HG03432 (cell line): ENCODE data around the gene CD79A.

Experiments used
- ATAC-seq: cut with Tn5 transposase; IDR thresholded peaks from one replicate; pipeline ENCODE4 v1.9.1; 2021; ENCODE audit warnings: mild to moderate bottlenecking, moderate library complexity; ENCODE audit not compliant: unreplicated experiment

Gene CD79A

DNA sequence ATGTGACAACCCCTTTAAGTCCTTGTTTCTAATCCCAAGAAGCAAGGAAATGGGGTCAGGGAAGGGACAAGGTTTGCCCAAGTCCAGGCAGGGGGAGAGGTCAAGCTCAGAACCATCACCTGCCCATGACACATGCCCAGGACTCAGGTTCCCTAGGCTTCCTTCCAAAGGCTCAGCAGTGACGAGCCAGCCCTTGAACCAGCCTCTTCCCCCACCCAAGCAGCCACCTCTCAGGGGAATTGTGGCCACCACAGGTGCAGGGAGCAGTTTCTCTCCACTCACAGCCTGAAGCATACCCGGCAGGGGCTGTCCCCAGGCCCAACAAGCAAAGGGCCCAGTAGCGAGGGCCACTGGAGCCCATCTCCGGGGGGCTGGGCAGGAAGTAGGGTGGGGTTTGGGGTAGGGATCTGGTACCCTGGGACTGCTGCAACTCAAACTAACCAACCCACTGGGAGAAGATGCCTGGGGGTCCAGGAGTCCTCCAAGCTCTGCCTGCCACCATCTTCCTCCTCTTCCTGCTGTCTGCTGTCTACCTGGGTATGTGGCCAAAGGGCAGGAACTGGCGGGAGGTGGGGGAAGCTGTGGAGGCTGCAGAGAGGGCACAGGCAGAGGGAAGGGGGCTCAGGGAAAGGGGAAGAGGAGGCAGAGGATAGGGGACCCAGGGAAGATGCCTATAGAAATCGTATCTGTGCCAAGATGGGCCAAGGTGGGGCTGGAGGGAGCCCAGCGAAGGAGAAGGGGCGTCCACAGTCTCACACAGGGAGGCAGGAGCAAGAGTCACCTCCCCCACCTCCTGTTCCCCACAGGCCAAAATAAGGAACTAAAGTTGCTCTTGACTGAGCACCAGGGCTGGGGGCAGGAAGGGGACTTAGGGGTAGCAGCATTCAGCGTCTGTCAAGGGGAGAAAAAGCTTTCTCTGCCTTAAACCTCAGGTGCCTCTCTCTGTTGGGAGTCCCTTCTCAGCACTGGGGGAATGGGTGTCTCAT, at the start of gene CD79A:
Gene CD79A, plus strand, starts transcription at position 433 of the 986 bp plus-strand sequence. Its CDS starts 26 bp downstream, at position 459.
- ATAC-seq = peak; percentile 64

DNA sequence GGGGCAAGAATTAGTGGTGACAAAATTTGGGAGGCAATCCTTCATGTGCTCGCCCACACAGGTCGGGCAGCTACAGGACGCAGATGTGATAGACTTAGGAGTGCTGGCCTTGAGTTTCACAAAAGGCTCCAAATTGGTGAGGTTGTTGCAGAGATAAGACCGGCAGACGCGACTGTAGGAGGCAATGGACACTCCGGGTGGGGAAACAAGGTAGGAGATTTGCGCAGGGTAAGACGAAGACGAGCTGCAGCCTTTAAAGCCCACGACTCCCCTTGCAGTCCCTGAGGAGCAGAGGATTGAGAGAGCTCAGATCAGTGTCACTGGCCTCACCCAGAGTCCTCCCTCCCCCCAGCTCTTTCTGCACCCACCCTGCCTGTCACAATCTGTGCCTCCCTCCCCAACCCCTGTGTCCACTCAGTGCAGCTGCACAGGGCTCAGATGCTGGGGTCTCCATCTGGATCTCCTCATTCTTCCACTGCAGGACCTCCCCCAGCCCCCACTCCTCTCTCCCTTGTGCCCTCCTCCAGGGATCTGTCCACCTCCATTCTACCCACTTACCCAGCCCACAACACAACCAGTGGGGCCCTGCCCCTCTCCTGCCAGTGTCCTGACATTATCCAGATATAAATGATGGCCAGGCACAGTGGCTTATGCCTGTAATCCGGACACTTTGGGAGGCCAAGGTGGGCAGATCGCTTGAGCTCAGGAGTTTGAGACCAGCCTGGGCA, 38.9 kb upstream of the CD79A start:
- no peak for ATAC-seq

DNA sequence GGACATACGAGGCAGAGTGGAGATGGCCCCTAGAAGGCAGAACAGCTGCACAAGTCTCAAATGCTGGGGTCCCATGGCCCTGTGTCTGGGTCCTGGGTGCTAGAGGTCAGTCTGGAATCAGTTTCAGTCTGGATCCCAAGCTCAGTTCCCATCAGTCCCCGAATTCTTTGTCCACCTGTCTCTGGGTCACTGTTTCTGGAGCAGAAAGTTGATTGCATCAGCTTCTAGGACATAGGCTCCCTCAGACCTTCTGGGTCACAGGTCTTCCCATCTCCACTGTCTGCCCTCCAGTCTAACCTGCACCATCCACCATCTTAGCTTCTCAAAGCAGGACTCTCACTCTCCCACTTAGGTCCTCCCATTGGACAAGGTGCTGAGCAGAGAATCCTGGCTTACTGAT, 37.9 kb upstream of the CD79A start:
- no peak for ATAC-seq

DNA sequence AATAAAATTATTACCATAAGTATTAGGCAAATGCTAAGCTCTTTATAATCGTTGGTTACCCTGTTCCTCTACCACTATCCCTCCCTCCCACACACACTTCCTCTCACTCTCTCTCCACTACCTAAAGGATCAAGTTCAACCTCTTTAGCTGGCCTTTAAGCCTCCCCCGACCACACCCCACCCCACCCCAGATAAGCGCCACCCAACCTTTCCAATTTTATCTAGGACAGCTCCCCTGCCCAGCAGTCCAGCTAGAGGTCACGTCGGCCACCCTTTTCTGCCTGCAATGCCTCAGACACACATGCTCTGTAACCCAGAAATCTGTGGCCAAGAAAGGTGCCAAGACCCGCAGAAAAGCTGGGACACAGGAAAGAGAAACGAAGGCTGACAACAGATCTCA, 33.7 kb upstream of the CD79A start:
- no peak for ATAC-seq

DNA sequence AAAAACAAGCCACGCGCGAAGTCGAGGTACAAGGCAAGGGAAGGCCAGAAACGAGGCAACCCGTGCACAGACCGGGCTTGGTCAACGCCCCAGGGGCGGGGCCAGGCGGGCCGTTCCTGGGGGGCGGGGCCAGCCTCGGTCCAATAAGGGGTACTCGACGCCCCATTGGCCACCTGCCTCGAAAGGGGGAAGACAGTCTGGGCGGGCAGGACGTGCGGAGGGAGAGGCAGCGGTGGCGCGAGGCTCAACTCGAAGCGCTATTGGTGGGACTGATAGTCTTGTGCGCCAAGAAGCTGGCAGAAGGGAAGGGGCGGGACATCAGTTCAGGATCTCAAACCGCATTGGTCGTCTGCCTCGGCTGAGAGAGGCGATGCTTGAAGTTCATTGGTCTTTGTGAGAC, 32.5 kb upstream of the CD79A start, which contains the start of gene LYPD4:
Gene LYPD4, minus strand, starts transcription at position 83 of the 400 bp plus-strand sequence. CDS start 5,398 bp downstream, outside the sequence.
- ATAC-seq = no peak

DNA sequence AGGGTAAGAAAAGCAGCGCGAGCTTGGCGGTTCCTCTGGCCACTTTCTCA, 32.3 kb upstream of the CD79A start, which contains the start of gene DMRTC2:
Gene DMRTC2, plus strand, starts transcription at position 42 of the 50 bp plus-strand sequence. CDS start 2,387 bp downstream, outside the sequence.
- ATAC-seq = no peak

DNA sequence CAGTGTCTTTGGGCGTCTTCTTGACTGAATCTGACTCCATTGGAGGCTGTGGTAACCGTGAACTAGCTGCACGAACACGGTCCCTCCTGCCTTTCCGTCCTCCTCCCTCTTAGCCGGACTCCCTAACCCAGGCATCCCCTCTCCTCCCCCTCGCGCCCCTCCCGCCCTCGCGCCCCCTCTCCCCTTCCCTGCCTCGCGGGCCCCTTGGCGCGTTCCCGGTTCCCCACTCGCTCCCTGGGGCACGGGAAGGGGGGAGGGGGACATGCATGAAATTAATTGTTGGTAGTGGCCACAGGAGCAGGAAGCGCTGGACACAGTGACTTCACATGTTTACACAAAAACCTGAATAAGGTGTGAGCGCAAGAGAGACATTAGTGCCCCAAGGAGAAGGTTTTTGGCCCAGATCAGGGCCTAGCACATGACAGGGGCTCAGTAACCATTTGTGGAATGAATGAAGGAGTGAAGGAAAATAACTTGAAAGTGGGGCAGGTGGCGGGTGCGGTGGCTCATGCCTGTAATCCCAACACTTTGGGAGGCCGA, 32.0 kb upstream of the CD79A start:
- no peak for ATAC-seq

DNA sequence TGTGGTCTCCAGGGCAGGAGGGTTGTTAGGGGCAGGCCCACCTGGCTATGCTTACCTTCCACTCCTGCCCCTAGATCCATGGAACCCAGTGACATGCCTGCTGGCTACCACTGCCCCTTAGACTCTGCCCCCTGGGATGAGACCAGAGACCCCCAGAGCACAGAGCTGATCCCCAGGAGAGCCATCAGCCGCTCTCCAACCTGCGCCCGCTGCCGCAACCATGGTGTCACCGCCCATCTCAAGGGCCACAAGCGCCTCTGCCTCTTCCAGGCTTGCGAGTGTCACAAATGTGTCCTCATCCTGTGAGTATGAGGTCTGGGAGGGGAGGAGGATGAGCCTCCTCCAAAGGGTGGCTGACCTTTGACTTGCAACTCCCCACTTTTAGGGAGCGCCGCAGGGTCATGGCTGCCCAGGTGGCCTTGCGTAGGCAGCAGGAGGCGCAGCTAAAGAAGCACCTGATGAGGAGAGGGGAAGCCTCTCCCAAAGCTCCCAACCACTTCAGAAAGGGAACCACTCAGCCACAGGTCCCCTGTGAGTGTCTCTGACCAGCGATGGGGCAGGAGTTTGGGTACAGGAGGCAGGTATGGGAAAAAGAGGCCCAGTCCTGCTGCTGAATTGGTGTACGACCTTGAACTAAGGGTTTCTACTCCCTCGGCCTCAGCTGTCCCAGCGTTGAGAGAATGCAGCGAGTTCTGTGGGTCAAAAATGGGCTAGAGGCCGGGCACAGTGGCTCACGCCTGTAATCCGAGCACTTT, 29.6 kb upstream of the CD79A start:
- ATAC-seq = no peak

DNA sequence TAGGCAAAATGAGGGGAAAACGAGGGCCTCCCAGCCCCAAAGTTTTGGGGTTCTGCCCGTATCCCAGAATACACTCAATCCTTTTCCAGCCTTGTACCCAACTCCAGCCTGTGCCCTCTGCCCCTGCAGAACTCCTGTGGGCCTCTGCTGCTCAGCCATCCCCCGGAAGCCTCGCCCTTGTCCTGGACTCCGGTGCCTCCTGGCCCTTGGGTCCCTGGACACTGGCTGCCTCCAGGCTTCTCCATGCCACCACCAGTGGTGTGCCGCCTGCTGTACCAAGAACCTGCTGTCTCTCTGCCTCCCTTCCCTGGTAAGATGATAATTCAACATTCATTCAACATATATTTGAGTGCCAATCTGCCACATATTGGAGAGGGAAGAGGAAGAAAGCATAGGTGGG, 28.4 kb upstream of the CD79A start:
- no peak for ATAC-seq

DNA sequence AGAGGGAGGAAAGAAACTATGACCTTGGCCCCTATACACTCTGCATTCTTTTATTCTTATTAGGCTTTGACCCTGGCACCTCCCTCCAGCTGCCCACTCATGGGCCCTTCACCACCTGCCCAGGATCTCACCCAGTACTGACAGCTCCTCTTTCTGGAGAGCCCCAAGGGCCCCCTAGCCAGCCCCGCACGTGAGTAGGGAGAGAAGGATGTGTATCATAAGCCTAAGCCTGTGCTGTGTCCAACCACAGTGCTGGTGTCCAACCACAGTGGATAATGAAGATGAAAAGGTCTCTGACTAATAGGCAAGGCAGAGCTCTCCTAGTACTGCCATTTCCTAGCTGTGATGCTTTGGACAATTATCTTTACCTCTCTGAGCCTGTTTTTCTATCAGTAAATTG, 28.0 kb upstream of the CD79A start:
- ATAC-seq = no peak

DNA sequence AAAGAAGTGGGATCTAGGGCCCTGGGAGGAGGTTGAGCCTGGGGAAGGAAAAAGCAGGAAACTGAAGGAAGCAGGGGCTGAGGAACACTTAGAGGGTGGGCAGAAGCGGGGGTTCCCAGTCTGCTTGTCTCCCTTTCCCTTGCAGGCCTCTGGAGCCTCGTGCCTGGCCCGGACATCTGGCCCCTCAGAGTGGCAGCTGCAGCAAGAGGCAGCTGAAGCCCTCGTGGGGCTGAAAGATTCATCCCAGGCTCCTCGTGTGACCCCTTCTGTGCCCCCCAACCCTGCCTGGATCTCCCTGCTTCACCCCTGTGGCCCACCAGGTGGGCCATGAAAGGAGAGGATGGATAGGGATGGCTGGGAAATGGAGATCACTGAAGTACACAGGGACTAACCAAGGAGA, 26.7 kb upstream of the CD79A start:
- ATAC-seq = no peak

DNA sequence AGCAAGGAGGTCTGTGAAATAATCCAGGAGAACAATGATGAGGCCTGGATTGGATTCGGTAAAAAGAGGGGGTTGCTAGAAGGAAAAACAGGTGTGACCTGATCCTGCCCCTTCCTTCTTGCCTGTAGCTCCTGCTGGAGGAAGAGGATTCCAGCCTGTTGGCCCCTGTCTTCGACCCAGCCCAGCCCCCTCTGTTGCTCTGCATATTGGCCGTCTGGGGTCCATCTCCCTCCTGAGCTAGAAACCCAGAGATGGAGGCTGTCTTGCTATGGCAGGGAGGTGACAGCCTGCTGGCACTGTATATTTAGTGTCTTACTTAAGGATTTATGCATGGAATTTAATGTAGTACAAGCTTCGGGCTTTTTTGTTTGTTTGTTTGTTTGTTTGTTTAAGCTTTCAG, 25.6 kb upstream of the CD79A start:
- ATAC-seq = no peak

DNA sequence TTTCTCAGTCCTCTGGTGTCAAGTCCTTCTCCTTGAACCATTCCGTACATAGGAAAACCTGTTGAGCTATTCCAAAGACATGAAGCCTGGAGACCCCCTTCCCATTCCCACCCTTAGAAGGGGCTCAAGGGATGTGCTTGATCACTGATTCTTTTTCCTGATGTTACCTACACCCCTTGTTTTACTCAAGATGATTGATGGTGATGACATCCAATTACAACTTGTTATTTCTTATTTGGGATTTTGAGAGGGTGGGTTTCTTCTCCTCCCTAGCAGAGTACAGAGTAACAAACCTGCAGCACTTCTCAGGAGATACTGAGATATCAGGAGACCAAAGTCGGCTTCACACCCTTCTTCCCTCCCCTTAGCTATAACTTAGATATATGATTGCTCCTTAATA, 23.7 kb upstream of the CD79A start:
- no peak for ATAC-seq

DNA sequence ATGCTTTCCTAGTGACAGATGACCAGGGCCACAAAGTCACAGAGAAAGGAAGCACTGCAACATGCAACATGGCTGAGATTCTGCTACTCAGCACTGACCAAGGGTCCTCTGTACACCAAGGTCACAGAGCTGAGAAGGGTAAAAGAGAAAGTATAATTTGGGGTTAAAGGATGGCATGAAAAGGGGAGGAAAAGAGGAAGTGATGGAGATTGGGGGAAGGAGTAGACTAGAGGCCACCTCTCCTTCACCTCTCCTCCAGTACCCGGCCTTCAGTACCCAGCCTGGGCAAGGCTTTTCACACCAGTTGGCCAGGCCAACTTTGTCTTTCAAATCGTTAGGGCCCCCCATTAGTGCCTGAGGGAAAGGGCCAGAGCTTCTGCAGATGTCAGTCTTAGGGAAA, 23.3 kb upstream of the CD79A start:
- ATAC-seq = no peak

DNA sequence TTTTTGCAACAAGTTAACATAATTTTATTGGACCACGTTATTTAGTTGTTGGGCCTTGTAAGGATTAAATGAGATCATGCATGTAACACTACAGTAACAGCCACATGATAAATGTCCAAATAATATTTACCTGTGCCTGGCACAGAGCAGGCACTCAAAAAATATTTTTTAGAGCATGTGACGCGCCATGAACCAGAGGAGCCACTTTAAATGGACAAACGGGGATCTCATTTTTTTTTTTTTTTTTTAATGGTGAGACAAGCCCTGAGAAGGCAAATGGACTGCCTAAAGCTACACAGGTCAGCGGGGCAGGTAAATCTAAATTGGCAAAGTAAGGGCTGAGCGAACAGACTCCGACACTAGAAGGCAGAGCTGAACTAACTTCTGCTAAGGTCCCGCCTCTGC, 17.9 kb upstream of the CD79A start:
- ATAC-seq = no peak

DNA sequence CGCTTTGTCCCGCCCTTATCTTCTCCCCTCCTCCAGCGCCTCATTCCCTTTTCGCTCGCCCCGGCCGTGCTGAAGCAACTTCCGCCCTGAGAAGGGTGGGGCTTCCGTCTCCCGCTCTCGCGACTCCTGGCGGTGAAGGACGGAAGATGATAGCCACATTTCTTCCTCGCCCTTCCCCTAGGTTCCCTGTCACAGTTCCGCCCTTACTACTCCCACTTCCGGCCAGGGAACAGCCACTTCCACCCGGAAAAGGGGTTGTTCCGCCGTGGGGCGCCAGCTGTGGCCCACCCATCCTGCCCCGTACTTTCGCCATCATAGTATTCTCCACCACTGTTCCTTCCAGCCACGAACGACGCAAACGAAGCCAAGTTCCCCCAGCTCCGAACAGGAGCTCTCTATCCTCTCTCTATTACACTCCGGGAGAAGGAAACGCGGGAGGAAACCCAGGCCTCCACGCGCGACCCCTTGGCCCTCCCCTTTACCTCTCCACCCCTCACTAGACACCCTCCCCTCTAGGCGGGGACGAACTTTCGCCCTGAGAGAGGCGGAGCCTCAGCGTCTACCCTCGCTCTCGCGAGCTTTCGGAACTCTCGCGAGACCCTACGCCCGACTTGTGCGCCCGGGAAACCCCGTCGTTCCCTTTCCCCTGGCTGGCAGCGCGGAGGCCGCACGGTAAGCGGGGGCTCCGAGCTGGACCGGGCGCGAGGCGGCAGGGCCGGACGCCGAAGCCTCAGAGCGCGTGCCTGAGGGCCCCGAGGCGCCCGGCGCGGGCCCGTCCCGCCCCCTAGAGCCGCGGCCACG, 17.3 kb upstream of the CD79A start, which contains the start of gene RPS19:
Gene RPS19, plus strand, starts transcription at position 638 of the 801 bp plus-strand sequence. CDS start 520 bp downstream, outside the sequence.
- peak; percentile 77 for ATAC-seq

DNA sequence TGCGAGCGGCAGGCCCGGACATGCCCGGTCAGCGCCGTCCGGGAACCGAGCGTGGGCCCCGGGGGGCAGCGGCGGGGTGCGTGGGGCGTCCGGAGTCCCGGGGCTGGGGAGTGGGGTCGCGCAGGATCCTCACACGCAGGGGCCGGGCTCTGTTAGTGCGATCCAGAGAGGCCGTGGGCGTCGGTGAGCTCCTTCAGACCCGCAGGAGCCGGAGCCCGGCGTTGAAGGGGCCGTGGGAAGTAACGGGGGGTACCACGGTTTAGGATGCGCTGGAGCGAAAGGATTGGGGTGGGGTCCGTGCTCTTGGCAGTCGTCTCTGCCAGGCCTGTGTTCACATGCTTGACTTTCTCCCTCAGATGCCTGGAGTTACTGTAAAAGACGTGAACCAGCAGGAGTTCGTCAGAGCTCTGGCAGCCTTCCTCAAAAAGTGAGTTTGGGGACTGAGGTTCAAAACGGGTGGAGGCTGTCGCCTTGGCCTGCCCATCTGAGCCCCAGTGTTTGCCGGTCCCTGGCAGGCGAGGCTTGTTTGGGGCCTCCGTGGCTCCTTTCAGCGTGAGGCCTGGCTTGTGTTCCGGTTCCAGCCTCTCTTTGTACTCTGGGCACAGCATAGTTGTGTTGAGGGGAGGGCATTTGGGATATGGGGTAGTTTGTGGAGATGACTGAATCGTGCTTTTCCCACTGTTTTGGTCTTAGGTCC, 16.5 kb upstream of the CD79A start:
- ATAC-seq = no peak

DNA sequence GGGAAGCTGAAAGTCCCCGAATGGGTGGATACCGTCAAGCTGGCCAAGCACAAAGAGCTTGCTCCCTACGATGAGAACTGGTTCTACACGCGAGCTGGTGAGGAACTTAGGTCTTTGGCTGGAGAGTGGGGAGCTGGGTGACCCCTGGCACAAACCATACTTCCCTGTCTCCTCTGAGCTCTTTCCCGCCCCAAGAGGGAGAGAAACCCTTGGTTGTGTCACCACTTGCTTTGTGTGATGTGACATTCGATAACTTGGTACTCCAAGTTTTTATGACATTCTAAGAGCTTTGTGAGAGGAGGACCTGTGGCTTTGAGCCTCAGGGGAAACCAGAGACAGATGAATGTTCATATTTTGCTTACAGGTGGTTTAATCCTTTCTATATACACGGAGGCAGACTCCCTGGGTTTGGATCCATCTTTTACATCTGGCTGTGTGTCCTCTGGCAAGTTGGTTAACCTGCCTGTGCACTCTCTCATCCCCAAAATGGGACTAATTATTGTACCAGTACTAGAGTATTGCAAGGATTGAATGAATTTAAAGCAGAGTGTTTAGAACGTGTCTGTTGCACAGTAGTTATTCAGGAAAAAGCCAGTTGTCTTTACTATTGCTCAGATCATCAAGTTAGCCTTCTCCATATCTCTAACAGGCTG, 15.8 kb upstream of the CD79A start:
- no peak for ATAC-seq

DNA sequence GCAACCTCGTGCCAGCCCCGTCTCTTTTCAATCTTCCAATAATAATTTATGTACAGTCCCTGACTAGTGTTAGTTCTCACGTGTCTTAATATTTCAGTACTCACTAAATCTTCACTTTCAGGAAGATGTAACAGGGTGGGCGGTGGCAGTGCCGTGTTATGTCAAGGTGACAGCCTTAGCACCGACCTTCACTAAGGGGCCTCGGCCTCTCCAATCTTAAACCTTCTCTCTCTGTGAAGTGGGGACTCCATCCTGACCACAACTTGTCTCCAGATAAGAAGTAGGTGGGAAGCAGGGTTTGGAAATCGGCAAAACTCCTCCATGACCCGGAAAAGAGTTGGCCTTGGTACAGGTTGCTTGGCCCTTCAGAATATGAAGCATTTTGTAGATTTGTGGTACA, 15.2 kb upstream of the CD79A start:
- ATAC-seq = no peak
